SHP77 (cell line): ENCODE data around the gene FGA.
"Not testable (repeated sequence)": the region's sequence is repeated elsewhere in the genome, so short reads cannot be mapped to it uniquely, and the experiment has no call there.

Experiments
- DNase-seq, 2 experiments: peaks; one replicate each; lab custom pipeline; 2025; lab: John Stamatoyannopoulos, UW

Gene FGA

DNA sequence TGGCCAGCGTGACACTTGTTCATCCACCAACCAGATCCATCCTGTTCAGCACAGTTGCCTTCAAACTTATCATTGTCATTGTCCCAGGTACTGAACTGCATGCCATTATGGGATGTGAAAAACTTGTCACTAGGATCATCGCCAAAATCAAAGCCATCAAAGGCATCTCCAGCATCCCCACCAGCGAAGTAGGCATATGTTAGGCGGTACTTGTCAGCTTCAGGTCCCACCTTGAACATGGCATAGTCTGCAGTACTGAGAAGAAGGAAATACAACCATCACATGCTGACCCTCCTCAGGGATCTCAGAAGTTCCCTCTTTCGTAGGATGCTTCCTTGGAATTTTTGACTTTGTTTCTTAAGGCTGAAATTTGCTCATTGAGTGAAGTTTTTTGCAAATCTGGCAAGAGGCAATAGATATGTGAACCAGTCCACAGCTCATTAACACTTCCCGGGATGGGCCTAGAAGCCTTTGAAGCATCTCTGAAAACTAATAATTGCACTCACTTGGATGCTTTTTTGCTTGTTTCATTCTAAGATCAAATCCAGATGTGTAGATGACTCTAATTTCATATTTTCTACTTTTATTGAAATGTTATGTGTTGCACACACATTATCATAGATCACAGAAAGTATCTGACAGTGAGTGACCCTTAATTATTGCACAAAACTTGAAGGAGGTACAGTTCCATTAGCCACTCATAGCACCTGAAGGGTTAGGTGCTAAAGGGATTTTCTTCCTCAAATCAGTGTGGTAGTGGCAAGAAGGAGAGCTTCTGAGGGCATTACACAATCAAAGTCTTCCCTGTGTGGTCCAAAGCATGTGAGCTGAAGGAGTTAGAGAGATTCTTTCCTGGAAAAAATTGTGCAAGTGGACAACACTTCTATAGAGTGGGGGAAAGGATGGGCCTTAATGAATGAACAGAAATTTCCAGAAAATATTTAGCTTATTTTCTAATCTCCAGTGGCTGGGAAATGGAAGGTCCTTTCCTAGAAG is 16.5 kb upstream of the FGA start:
- no peak for DNase-seq

GRCh38 chr4:154604696-154605200 is 14.2 kb upstream of the FGA start:
- DNase-seq = no peak

DNA sequence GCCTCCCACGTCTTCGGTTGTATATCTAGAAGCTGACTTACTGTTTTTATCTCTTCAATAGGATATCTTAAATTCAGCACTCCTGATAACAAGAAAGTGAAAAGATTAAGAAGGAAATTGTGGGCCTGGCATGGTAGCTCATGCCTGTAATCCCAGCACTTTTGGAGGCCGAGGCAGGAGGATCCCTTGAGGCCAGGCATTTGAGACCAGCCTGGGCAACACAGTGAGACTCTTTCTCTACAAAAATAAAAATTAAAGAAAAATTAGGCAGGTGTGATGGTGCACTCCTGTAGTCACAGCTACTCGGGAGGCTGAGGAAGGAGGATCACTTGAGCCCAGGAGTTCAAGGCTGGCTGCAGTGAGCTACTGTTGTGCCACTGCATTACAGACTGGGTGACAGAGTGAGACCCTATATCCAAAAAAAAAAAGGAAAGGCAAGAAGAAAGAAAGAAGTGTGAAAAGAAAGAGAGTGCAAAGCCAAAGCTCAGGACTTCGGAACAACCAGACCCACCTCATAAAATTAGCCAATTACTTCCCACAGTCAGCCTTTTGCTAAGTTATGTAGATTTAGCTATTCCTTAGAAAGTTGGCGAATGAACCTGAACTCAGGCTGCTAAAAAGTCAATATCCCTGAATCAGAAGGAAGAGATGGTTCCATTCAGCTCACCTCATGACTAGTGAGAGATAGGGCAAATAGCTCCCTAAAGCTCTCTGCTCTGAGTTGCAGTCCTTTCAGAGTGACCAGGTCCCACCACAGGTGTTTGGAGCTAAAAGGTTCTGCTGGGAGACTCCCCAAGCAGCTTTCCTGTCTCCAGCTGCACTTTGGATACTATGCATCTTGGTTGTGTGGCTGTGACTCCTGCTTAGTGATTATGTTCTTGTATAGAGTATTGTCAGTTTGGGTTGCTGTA is 12.7 kb upstream of the FGA start:
- no peak for DNase-seq

DNA sequence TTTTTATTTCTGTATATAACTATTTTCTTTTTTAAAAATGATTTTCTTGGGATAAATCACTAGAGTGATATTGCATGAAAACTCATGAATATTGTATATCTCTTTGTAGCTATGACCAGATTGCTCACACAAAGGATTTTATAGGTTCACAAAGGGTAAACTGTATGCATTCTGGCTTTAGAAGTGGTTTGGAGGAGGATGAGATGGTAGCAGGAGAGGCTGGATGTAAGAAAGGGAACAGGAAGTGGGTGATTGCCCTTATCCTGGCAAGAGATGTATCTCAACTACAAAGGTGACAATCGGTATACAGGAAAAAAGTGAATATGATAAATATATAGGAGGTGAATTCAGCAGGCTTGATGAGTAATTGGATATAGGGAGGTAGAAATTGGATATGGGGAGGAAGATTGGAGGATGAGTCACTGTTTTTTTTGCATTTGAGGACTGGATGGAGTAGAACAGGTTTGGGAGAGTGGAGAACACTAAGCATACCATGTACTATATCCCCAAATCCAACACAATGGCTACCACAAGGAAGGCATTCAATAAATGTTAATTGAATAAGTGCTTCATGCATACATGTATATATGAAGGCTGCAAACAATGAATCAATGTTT is 12.0 kb upstream of the FGA start:
- no peak for DNase-seq

GRCh38 chr4:154597798-154598774 is 7.5 kb upstream of the FGA start:
- DNase-seq = no peak

DNA sequence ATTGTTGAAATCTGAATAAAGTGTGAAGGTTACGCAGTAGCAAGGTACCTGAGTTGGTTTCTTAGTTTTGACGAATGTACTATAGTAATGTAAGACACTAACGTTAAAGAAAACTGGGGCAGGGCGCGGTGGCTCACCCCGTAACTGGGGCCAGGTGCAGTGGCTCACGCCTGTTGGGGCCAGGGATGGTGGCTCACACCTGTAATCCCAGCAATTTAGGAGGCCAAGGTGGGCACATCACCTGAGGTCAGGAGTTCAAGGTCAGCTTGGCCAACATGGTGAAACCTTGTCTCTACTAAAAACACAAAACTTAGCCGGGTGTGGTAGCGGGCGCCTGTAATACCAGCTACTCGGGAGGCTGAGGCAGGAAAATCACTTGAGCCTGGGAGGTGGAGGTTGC is 6.7 kb upstream of the FGA start:
- not testable (repeated sequence) for DNase-seq

DNA sequence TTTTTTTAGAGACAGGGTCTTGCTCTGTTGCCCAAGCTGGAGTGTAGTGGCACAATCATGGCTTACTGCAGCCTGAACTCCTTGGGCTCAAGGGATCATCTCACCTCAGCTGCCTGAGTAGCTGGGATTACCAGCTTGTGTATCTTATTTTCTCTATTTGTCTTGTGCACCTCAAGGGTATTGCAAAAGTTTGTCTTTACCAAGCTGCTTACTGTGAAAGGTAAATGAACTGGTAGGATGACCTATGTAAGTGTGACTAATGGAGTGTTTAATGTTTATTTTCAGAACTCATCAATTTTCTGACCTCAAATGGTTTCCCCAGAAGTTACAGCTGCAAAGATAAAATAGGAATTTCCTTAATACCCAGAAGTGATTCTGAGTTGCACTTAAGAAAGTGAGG is 5.3 kb upstream of the FGA start:
- DNase-seq = no peak

GRCh38 chr4:154594343-154594742 is 3.8 kb upstream of the FGA start:
- DNase-seq = not testable (repeated sequence)

DNA sequence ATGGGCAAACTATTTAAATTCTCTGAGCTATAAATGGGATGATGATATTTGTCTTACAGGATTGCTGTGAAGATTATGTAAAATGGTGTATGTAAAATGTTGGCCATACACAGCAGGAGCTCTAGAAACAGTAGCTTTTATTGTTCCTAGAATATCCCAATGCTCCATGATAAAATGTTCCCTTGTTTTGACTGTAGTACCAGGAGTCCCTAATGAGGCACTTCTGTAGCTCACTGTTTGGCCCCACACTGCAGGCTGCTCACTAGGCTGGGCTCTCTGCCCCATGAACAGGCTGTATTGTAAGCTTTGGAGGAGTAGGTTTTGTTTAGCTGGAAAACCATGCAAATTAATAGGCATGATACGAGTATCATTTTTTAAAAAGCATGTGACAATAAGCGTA is 3.3 kb upstream of the FGA start:
- no peak for DNase-seq

DNA sequence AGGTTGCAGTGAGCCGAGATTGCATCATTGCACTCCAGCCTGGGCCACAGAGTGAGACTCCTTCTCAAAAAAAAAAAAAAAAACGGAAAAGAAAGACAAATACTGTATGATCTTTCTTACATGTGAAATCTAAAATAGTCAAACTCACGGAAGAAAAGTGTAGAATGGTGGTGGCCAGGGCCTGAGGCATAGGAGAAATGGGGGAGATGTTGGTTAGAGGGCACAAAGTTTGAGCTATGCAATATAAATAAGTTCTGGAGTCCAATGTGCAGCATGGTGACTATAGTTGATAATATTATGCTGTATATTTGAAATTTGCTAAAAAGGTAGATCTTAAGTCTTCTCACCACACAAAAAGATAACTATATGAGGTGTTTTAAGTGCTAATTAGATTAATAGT is 1.3 kb upstream of the FGA start:
- DNase-seq = no peak

DNA sequence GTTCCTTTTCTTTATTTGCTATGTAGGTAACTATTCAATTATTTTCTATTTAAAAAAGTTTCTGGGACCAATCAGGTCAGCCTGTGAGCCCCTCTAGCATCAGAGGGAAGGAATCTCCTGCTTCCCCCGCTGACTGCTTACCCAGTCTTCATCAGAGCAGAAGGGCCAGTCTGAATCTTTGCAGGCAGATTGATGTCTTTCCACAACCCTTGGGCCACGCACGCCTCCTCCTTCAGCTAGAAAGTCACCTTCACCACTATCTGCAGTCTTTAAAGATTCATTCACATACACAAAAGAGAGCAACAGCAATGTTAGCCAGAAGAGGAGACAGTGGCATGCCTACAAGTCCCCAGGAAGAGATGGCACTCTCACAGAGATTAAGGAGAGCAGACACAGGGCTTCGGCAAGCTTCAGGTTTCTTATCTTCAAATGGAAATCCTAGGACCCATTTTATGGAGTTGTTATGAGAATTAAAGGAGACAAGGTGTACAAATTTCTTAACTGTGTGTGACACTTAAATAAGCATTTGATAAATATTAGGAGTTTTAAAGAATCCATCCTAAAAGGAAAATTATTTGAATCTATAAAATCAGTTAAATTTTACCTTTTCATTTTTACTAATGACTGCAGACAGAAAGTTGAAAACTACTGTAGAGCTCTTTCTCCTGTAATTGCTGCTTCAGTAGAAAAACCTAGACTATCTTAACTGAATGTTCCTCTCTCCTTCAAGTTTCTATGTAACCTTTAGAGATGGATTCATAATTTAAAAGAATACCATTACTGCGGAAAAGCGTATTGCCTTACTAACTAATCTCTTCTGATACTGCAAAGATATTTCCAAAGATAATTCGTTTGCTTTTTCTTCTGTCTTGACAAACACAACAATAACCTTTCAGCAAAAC is 995 bp downstream of the FGA start:
- no peak for DNase-seq

DNA sequence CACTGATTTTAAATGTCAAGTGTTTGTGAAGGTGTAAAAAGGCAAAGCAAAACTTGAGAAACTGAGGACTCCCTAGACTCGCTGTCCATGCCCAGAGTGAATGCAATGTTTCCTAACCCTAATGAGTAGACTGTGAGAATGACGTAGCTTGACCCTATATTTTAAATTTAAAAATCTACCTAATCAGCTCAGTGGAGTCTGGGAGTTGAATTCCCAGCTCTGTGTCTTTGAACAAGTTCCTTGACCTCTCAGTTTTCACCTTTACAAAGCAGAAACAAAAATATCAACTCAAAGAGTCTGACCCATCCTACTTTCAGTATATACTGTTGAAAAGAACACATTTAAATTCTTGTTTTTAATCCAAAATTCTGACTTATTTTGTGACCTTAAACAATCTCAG is 2.3 kb downstream of the FGA start:
- DNase-seq = no peak

DNA sequence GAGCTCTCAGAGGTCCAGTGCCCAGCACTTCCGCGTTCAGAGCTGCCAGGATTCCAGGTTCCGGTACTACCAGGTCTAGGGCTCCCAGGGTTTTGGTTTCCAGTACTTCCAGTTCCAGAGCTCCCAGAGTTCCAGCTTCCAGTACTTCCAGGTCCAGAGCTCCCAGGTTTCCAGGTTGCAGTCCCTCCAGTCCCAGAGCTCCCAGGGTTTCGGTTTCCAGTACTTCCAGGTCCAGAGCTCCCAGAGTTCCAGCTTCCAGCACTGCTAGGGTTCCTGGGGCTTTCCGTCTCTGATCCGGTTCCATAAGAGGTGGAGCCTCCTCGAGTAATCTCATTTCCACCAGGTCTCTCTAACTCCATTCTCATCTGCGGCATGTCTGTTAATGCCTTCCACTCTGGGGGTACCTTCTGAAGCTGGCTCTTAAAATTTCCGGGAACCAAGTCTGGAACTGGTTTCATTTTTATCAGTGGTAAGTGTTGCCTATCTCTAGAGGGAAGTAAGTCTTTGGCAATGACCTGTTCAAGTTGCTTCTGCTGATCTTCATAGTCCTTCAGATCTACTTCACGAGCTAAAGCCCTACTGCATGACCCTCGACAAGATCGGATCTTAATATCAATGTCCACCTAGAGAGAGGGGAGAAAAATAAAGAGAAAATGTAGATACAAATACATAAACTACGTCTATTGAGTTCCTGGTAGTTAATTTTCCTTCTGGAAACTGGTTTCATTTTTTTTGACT is 4.1 kb downstream of the FGA start:
- DNase-seq = no peak

DNA sequence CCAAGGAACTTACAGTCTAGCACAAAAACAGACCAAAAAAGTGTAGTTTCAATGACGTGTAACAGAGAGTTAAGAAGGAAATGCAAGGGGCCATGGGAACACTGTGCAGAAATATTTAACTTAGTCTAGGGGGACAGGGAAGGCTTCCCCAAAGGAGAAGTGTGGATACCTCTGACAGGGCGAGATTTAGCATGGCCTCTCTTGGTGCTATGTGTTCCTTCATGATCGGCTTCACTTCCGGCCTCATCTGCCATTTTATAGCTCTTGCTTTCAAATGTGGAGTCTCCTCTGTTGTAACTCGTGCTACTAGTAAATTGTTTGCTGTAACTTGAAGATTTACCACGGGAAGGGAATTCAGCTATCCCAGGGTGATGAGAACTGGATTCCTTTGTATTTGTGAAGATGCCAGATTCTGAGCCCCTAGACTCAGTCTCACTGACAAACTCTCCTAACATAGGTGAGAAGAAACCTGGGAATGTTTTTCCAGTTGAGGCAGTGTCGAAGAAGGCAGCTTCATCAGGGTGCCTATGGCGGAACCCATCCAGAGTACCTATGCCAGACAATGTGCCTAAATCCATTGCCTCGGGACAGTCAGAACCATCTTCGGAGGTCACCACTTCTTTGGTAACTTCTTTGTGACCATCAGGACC is 5.0 kb downstream of the FGA start:
- no peak for DNase-seq

DNA sequence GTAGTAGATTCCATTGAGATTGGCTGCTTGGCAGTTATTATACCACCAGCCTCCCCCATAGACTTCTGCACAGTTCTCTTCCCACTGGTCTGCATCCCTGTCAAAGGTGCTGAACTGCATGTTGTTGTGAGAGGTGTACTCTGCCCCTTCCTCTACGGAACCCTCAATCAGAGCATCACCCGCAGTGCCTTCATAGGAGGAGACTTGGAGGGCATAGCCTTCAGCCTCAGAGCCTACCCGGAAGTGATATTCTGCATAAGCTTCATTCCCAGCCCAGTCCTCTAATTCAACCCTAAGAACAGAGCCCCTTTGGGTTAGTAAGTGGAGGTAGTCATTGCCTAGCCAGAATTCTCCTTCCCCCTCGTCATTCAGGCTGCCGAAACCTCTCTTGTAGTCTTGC is 6.3 kb downstream of the FGA start:
- no peak for DNase-seq

DNA sequence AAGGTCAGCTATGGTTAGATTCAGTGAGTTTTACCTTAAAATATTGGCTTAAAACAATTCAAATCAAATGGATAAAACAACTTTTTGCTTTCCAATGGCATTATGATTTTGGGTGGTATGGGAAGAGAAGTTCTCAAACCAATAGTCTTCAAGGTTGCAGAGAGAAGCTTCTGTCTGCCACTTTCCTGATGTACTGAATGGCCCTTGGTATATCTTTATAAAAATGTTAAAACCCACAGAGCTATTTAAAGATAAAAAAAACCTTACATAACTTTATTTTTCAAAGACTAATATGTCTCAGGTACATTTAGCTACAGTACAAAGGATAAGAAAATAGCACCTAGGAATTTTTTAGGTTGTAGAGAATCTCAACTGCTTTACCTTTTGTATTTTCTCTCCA is 6.9 kb downstream of the FGA start:
- no peak for DNase-seq

GRCh38 chr4:154583230-154583629 is 7.3 kb downstream of the FGA start:
- DNase-seq = no peak

- DNase-seq = no peak
Measured at GRCh38 chr4:154582723-154583122, 7.8 kb downstream of the FGA start.

DNA sequence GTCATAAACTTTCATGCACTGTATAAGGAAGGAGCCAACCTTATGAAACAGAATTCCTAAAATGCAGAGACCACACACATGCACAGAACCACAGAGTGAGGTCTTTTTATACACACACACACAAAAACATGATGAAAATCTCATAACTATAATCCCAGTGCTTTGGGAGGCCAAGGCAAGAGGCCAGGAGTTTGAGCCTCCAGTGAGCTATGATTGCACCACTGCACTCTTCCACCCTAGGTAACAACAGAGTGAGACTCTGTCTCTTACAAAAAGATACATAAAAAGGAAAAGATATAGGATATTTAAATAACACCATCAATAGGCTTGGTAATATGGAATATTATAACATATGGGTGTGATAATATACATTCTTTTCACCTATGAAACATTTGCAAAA is 10.6 kb downstream of the FGA start:
- no peak for DNase-seq
